CD14-positive monocyte (primary cell): Measurements from ENCODE around the gene MFN2. TPM values are rescaled to one million over a fixed set of nuclear protein-coding genes. Genes with fewer than 3 reads are reported as not detected.

Experiments used
- DNase-seq, 3 donors: peaks; one replicate each; pipeline ENCODE4 v3.0.0-alpha.2; 2011 to 2022
- H2AFZ ChIP-seq: 2 replicates; pipeline ENCODE4 v1.6.0; 2012; ENCODE audit warnings: mild to moderate bottlenecking, low read depth, low read length, inconsistent platforms; ENCODE audit not compliant: insufficient read depth, poor library complexity, severe bottlenecking
- H3K27ac ChIP-seq, 2 donors: 1 replicate in 1 of 2; 2 replicates in 1 of 2; pipeline ENCODE4 v1.5.1; 2012 to 2013; ENCODE audit warnings: low read length in 2 of 2, control low read depth in 1 of 2, inconsistent platforms in 1 of 2, low read depth in 1 of 2, mild to moderate bottlenecking in 1 of 2
- H3K27me3 ChIP-seq, 2 donors: one replicate each; pipeline versions ENCODE4 v1.6.0 to v1.6.1; 2011 to 2013; ENCODE audit warnings: low read length in 2 of 2; ENCODE audit not compliant: control insufficient read depth in 2 of 2, insufficient read depth in 2 of 2
- H3K36me3 ChIP-seq, 2 donors: replicated peaks in 1 of 2; 1 replicate in 1 of 2; 2 replicates in 1 of 2; pipeline versions ENCODE4 v1.5.1 to v1.6.1; 2012 to 2013; ENCODE audit warnings: low read length in 2 of 2, control low read depth in 1 of 2, inconsistent platforms in 1 of 2, mild to moderate bottlenecking in 1 of 2; ENCODE audit not compliant: insufficient read depth in 2 of 2, control insufficient read depth in 1 of 2
- H3K4me1 ChIP-seq, 2 donors: 1 replicate in 1 of 2; 2 replicates in 1 of 2; pipeline versions ENCODE4 v1.5.1 to v1.6.1; 2012 to 2013; ENCODE audit warnings: low read length in 2 of 2, control low read depth in 1 of 2, inconsistent platforms in 1 of 2, mild to moderate bottlenecking in 1 of 2, moderate library complexity in 1 of 2; ENCODE audit not compliant: insufficient read depth in 2 of 2, control insufficient read depth in 1 of 2
- H3K4me2 ChIP-seq: replicated peaks from 2 replicates; pipeline ENCODE3; 2012; ENCODE audit warnings: low read length, moderate library complexity, mild to moderate bottlenecking; ENCODE audit not compliant: poor library complexity, severe bottlenecking; ENCODE audit errors: extremely low read depth
- H3K4me3 ChIP-seq, 3 experiments: fragments of 200-600 bp in 1 of 3; sonication (generic) in 1 of 3; replicated peaks in 1 of 3; 1 replicate in 2 of 3; 2 replicates in 1 of 3; pipeline ENCODE4 v1.5.1; 2011 to 2013; ENCODE audit warnings: low read length in 3 of 3, mild to moderate bottlenecking in 3 of 3, control low read depth in 2 of 3, low read depth in 2 of 3, inconsistent platforms in 1 of 3, moderate library complexity in 1 of 3
- H3K79me2 ChIP-seq: 2 replicates; pipeline ENCODE4 v1.6.0; 2012; ENCODE audit warnings: mild to moderate bottlenecking, control low read depth, inconsistent platforms, low read length, moderate library complexity; ENCODE audit not compliant: insufficient read depth
- H3K9ac ChIP-seq: 2 replicates; pipeline ENCODE4 v1.6.0; 2017; ENCODE audit warnings: low read length, mild to moderate bottlenecking; ENCODE audit not compliant: insufficient read depth, poor library complexity, severe bottlenecking
- H3K9me3 ChIP-seq, 2 donors: replicated peaks in 1 of 2; 1 replicate in 1 of 2; 2 replicates in 1 of 2; pipeline versions ENCODE4 v1.5.1 to v1.6.1; 2012 to 2013; ENCODE audit warnings: low read length in 2 of 2, control low read depth in 1 of 2; ENCODE audit not compliant: control insufficient read depth in 1 of 2, insufficient read depth in 1 of 2
- H4K20me1 ChIP-seq: 2 replicates; pipeline ENCODE4 v1.6.0; 2012; ENCODE audit warnings: mild to moderate bottlenecking, low read length, control low read depth, moderate library complexity; ENCODE audit not compliant: insufficient read depth
- H3K27ac Mint-ChIP-seq, 7 donors: one replicate each; pipeline ENCODE4 v1.8.0; 2020; ENCODE audit warnings: mild to moderate bottlenecking in 7 of 7, mixed read lengths in 7 of 7, moderate library complexity in 6 of 7, inconsistent platforms in 2 of 7
- H3K27me3 Mint-ChIP-seq, 3 donors: one replicate each; pipeline ENCODE4 v1.8.0; 2021 to 2022; ENCODE audit warnings: low read depth in 3 of 3, mild to moderate bottlenecking in 3 of 3, mixed read lengths in 3 of 3, moderate library complexity in 3 of 3, inconsistent platforms in 1 of 3
- H3K36me3 Mint-ChIP-seq, 2 donors: one replicate each; pipeline ENCODE4 v1.8.0; 2020; ENCODE audit warnings: mixed read lengths in 2 of 2, inconsistent platforms in 1 of 2, mild to moderate bottlenecking in 1 of 2
- H3K4me1 Mint-ChIP-seq: one replicate; pipeline ENCODE4 v1.8.0; 2020; ENCODE audit warnings: mild to moderate bottlenecking, mixed read lengths
- H3K4me3 Mint-ChIP-seq, 2 donors: one replicate each; pipeline ENCODE4 v1.8.0; 2020; ENCODE audit warnings: mild to moderate bottlenecking in 2 of 2, mixed read lengths in 2 of 2, moderate library complexity in 1 of 2
- H3K9me3 Mint-ChIP-seq, 7 donors: one replicate each; pipeline ENCODE4 v1.8.0; 2020 to 2022; ENCODE audit warnings: mixed read lengths in 7 of 7, mild to moderate bottlenecking in 6 of 7, moderate library complexity in 6 of 7, inconsistent platforms in 2 of 7
- CTCF ChIP-seq: fragments of 200-600 bp; IDR thresholded peaks from one replicate; pipeline ENCODE4 v1.8.0; 2022; ENCODE audit warnings: antibody characterized with exemption, mild to moderate bottlenecking
- WGBS: methylation state at CpG from one replicate; pipeline ENCODE4 v1.1.5; 2013; ENCODE audit warnings: missing lambda C conversion rate; ENCODE audit not compliant: insufficient coverage; 5-methylcytosine and 5-hydroxymethylcytosine counted together
- intact Hi-C, 2 donors: fragments of 100-400 bp; cut with micrococcal nuclease; formaldehyde crosslinking; loops; one replicate each; pipeline versions ENCODE4 v1.15.0 to v1.15.1; 2023
- polyA plus RNA-seq, 3 donors: library from polyadenylated mRNA; depleted of rRNA in 1 of 3; unstranded in 2 of 3; stranded (reverse) in 1 of 3; fragments of 300-500 nt in 2 of 3; fragments of >200 nt in 1 of 3; fragmentation: Illumina TruSeq in 2 of 3; gene quantifications; 1 replicate in 2 of 3; 2 replicates in 1 of 3; pipeline ENCODE4 v1.2.3, GENCODE V29; 2012 to 2021

The MFN2 gene
- polyA plus RNA-seq, 3 donors, result 26.3 to 35.8 (median 30.3) TPM

- Mint-ChIP-seq H3K9me3 (peaks cover 13 to 27% (median 17%) of the 10 kb centered on the region in 7 donors), H3K4me3 (no peak overlapping the region), H3K4me1 (peaks cover 3% of the 10 kb centered on the region), H3K27ac (peak overlapping the region in 2 of 7 donors; percentile 11 to 64), H3K27me3 (peaks cover 0 to 1% (median 0%) of the 10 kb centered on the region in 3 donors), H3K36me3 (peaks cover 44 to 75% of the 10 kb centered on the region in 2 donors)
- no peak overlapping the region for H3K4me2 ChIP-seq
- no peaks in the 10 kb centered on the region for H4K20me1 ChIP-seq
- H3K9ac ChIP-seq, result no peak overlapping the region
- 70% methylated on average over 3 of the region's 3 CpGs for WGBS
- H3K9me3 ChIP-seq, result peaks cover 10 to 16% of the 10 kb centered on the region in 2 donors
- H2AFZ ChIP-seq, result no peak overlapping the region
- no peaks in the 10 kb centered on the region for H3K79me2 ChIP-seq
- DNase-seq, result peak in 1 of 3 donors; percentile 34
- no peaks in the 10 kb centered on the region for H3K27me3 ChIP-seq
- H3K4me1 ChIP-seq, result no peaks in the 10 kb centered on the region
- TF ChIP-seq CTCF, result no peak
- H3K4me3 ChIP-seq, result no peak overlapping the region
- intact Hi-C loops, result no loop called here
- H3K36me3 ChIP-seq, result peaks cover 22 to 64% of the 10 kb centered on the region in 2 donors
- no peak overlapping the region for H3K27ac ChIP-seq
These were observed 33.6 kb upstream of the MFN2 start for GRCh38 chr1:11946647-11947046.

GRCh38 chr1:11948822-11949458, 31.3 kb upstream of the MFN2 start:
- no peak overlapping the region for H3K4me3 ChIP-seq
- H3K27ac ChIP-seq, result no peak overlapping the region
- 89% methylated on average over 5 of the region's 6 CpGs for WGBS
- intact Hi-C loops, result no loop called here
- Mint-ChIP-seq H3K9me3 (peaks cover 13 to 27% (median 17%) of the 10 kb centered on the region in 7 donors), H3K4me1 (peaks cover 3% of the 10 kb centered on the region), H3K4me3 (no peak overlapping the region), H3K36me3 (peaks cover 47 to 76% of the 10 kb centered on the region in 2 donors), H3K27me3 (peaks cover 0 to 1% (median 0%) of the 10 kb centered on the region in 3 donors), H3K27ac (peak overlapping the region in 1 of 7 donors; percentile 7)
- no peak for TF ChIP-seq CTCF
- no peak overlapping the region for H3K4me2 ChIP-seq
- no peak overlapping the region for H3K9ac ChIP-seq
- no peaks in the 10 kb centered on the region for H4K20me1 ChIP-seq
- no peaks in the 10 kb centered on the region for H3K4me1 ChIP-seq
- no peak for DNase-seq
- H3K27me3 ChIP-seq, result no peaks in the 10 kb centered on the region
- H2AFZ ChIP-seq, result no peak overlapping the region
- peaks cover 24 to 71% of the 10 kb centered on the region in 2 donors for H3K36me3 ChIP-seq
- no peaks in the 10 kb centered on the region for H3K79me2 ChIP-seq
- H3K9me3 ChIP-seq, result peaks cover 10 to 16% of the 10 kb centered on the region in 2 donors
